ENCODE measurements around the gene LMOD2. TPM values are rescaled to one million over a fixed set of nuclear protein-coding genes. Genes with fewer than 3 reads are reported as not detected.

Gene LMOD2
- total RNA-seq, 1 donor from 2014 or later = not detected

DNA sequence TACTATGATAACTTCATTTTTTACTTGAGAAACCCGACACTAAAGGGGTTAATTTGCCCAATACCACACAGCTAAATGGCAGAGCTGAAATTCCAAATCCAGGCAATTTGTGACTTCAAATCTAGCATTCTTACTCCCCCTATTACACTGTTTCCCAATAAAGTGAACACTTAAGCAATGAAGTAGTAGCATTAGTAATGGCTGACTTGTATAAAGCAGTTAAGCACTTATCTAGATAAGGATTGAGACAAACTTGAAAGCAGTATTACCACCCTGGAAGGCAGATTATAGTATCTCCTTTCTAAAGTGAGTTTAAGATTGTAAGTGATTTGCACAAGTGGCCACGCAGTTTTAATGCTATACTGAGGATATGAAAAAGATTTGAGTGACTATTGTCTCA is 53.9 kb downstream of the LMOD2 start:
- TF ChIP-seq, protein P1, sequence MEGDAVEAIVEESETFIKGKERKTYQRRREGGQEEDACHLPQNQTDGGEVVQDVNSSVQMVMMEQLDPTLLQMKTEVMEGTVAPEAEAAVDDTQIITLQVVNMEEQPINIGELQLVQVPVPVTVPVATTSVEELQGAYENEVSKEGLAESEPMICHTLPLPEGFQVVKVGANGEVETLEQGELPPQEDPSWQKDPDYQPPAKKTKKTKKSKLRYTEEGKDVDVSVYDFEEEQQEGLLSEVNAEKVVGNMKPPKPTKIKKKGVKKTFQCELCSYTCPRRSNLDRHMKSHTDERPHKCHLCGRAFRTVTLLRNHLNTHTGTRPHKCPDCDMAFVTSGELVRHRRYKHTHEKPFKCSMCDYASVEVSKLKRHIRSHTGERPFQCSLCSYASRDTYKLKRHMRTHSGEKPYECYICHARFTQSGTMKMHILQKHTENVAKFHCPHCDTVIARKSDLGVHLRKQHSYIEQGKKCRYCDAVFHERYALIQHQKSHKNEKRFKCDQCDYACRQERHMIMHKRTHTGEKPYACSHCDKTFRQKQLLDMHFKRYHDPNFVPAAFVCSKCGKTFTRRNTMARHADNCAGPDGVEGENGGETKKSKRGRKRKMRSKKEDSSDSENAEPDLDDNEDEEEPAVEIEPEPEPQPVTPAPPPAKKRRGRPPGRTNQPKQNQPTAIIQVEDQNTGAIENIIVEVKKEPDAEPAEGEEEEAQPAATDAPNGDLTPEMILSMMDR (conservative IDR thresholded peaks at IDR 0.05) = no peak
- DNase-seq (ENCODE audit: low read depth, low spot score) = no peak
- Mint-ChIP-seq H3K9me3 (no peaks in the 10 kb centered on the region), H3K27ac (ENCODE audit: unreplicated experiment) (no peak overlapping the region), H3K4me3 (no peak overlapping the region), H3K36me3 (ENCODE audit: low read depth) (peaks cover 8% of the 10 kb centered on the region), H3K4me1 (peaks cover 13% of the 10 kb centered on the region), H3K27me3 (ENCODE audit: low read depth) (no peaks in the 10 kb centered on the region)

DNA sequence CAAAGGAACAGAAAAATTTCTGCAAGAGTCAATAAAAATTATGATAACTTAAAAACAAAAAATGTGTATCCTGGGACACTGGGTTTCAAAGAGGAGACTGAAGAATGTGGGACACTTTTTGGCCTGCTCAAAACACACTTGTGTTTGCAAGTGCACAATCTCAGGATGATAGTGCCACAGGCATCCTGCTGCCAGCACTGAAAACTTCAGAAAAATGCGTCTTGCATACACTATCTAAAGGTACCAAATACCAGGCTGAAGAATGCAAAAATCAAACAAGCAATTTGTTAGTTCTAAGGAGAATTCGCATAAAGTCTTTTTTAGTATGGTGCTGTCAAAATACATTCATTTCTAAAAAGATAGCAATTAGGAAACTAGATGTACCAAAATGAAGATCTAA is 55.0 kb downstream of the LMOD2 start:
- H3K4me1 Mint-ChIP-seq = peaks cover 13% of the 10 kb centered on the region
- TF ChIP-seq, protein P1 (conservative IDR thresholded peaks at IDR 0.05) = no peak
- DNase-seq (ENCODE audit: low read depth, low spot score) = no peak
- H3K27me3 Mint-ChIP-seq (ENCODE audit: low read depth) = no peaks in the 10 kb centered on the region
- H3K27ac Mint-ChIP-seq (ENCODE audit: unreplicated experiment) = peak overlapping the region; percentile 57
- no peak overlapping the region for H3K4me3 Mint-ChIP-seq
- no peaks in the 10 kb centered on the region for H3K9me3 Mint-ChIP-seq
- H3K36me3 Mint-ChIP-seq (ENCODE audit: low read depth) = peaks cover 4% of the 10 kb centered on the region

DNA sequence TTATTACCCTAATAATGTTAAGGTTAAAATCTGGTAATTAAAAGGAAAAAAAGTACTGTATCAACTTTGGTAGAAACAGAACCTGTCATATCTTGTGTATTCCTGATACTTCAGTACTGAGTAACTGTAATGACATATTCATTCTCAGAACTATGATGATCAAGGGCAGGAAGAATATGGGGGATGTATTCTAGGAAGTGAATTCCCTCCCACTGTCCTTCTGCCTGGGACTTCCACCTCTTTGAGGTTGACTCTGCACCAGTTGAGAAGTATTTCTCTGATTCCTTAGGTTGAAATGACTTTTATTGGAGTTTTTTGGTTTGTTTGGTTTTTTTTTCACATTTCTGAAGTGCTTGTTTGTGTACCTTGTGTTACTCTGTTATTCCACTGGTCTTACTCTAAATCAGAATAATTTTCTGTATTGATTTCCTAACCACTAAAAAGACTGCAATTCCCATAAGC is 56.2 kb downstream of the LMOD2 start:
- H3K27ac Mint-ChIP-seq (ENCODE audit: unreplicated experiment) = no peak overlapping the region

DNA sequence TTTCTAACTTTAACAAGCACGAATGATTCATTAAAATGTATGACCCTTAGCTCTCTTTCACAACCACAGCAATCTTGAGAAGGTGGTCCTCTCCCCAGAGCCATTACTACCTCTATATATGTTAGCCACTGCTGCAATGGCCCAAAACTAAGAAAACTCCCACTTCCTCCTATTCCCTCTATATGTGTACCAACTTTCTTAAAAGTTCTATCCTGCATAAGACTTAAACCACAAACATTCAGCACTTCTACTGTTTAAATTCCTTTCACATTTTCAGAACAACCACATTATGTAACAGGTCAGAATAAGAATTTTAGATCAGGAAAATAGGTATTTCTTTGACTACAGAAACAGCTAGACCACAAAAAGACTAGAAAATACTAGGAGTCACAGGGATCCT is 57.0 kb downstream of the LMOD2 start:
- H3K4me1 Mint-ChIP-seq = peaks cover 13% of the 10 kb centered on the region
- peaks cover 4% of the 10 kb centered on the region for H3K36me3 Mint-ChIP-seq (ENCODE audit: low read depth)
- no peaks in the 10 kb centered on the region for H3K9me3 Mint-ChIP-seq
- DNase-seq (ENCODE audit: low read depth, low spot score) = no peak
- no peaks in the 10 kb centered on the region for H3K27me3 Mint-ChIP-seq (ENCODE audit: low read depth)
- TF ChIP-seq, protein P1 (conservative IDR thresholded peaks at IDR 0.05) = no peak
- H3K27ac Mint-ChIP-seq (ENCODE audit: unreplicated experiment) = no peak overlapping the region
- H3K4me3 Mint-ChIP-seq = no peak overlapping the region

More for the DNA sequence above, 56.2 kb downstream of the LMOD2 start:
- Mint-ChIP-seq H3K4me1 (peaks cover 13% of the 10 kb centered on the region), H3K4me3 (no peak overlapping the region), H3K36me3 (ENCODE audit: low read depth) (peaks cover 4% of the 10 kb centered on the region), H3K9me3 (no peaks in the 10 kb centered on the region), H3K27me3 (ENCODE audit: low read depth) (no peaks in the 10 kb centered on the region)
- DNase-seq (ENCODE audit: low read depth, low spot score) = no peak
- TF ChIP-seq, protein P1 (conservative IDR thresholded peaks at IDR 0.05) = no peak

Other genes with a start within 250 kb of the LMOD2 start
- 0.56 and 0.73 TPM in 2 replicates for gene IQUB, start 121.3 kb upstream of the LMOD2 start, total RNA-seq
- gene NDUFA5, start 98.0 kb upstream of the LMOD2 start, total RNA-seq = 62.6 and 62.7 TPM in 2 replicates
- not detected in 2 replicates for gene ASB15, start 54.0 kb upstream of the LMOD2 start, total RNA-seq
- 30.4 and 32.5 TPM in 2 replicates for gene WASL, start 93.1 kb downstream of the LMOD2 start, total RNA-seq
- not detected in 2 replicates for gene HYAL4, start 189.3 kb downstream of the LMOD2 start, total RNA-seq